GM19468 (cell line): ENCODE results near the gene C6orf132.

Experiments
- ATAC-seq: cut with Tn5 transposase; IDR thresholded peaks from one replicate; pipeline ENCODE4 v1.9.1; 2021; ENCODE audit warnings: mild to moderate bottlenecking, moderate library complexity, moderate number of reproducible peaks; ENCODE audit not compliant: unreplicated experiment; ENCODE audit errors: extremely low read depth

Gene C6orf132

DNA sequence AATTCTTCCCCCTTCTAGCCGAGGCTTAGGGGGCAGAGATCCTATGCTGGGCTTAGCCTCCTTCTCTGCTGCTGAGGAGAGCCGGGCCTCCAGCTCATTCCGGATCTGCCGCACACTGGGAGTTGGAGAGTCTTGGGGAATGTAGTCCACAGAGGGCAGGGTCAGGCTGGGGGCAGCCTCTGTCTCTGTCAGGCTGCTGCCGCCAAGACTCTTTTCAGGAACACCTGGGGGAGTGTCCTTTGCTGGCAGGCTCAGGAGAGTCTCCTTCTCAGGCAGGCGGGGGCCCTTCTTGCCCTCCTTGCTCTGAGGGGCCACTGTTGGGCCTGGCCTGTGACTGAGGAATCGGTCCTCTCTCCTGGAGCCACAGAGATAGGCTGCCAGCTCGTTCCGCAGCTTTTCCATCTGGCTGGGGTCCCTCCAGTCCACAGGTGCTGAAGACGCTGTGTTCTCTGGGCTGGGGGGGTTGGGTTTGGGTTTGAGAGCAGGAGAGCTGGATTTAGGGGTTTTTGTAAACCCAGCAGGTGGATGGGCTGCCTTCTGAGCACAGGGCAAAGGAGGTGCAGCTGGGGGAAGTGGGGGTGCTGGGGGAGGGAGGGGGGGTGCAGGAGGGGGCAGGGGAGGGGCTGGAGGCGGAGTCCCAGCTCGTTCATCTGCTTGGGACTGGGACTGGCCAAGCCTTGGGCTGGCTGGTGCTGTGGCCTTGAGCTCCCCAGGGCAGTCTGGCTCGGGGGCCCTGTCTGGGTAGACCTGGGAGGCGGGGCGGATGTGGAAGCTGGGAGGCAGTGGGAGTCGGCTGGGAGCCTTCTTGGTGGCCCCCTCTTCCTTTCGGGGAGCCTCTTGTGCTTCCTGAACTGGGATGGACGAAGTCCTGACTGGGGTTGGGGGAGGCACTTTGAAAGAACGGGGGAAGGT lies 36.1 kb downstream of the C6orf132 start:
- ATAC-seq = no peak

DNA sequence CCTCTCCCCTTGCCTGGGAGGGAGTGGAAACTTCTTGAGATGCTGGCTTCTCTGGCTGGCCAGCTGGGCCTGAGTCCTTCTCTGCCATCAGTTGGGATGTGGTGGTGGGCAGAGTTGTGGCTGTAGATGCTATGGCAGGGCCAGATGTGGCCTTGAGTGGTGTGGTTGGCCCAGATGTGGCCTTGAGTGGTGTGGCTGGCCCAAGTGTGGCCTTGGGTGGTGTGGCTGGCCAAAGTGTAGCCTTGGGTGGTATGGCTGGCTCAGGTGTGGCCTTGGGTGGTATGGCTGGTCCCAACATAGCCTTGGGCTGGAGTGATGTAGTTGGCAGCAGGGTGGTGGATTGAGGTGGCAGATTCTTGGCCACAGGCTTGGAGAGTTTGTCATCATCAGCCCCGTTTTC lies 36.7 kb downstream of the C6orf132 start:
- ATAC-seq = no peak

DNA sequence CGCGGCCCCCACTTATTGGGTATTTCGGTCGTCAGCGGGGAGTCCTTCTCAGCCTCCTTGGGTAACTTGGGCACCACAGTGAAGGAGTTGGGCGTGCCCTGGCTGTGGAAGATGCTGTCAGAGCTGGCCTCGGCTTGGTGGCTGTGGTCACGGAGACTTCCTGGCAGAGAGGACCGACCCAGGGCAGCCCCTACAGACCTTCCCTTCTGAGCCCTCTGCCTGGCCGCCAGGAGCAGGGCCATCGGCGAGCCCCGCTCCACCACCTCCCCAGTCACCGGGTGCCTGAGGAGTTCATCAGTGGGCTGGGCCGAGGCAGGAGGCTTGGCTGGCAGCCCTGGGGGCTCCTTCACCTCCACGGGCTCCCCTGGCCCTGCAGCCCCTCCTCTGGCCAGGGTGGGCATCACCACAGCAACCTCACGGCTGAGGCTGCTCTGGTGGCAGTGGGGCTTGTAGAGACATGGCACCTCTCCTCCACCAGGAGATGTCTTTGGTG lies 37.2 kb downstream of the C6orf132 start:
- ATAC-seq = no peak

DNA sequence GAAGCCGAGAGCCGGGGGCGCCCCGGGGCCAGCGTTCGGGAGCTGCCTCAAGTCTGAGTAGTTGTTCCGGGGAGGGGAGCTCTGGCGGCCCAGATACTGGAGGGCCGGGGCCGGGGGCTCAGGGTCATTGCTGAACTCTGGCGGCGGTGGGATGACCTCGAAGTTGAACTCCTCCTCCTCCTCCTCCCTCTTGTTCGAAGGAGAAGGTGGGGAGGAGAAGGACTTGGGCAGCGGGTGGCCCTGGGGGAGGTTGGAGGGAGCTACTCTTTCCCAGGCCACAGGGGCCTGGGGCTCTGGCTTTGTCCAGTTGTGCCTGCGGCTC lies 37.7 kb downstream of the C6orf132 start:
- ATAC-seq = no peak

DNA sequence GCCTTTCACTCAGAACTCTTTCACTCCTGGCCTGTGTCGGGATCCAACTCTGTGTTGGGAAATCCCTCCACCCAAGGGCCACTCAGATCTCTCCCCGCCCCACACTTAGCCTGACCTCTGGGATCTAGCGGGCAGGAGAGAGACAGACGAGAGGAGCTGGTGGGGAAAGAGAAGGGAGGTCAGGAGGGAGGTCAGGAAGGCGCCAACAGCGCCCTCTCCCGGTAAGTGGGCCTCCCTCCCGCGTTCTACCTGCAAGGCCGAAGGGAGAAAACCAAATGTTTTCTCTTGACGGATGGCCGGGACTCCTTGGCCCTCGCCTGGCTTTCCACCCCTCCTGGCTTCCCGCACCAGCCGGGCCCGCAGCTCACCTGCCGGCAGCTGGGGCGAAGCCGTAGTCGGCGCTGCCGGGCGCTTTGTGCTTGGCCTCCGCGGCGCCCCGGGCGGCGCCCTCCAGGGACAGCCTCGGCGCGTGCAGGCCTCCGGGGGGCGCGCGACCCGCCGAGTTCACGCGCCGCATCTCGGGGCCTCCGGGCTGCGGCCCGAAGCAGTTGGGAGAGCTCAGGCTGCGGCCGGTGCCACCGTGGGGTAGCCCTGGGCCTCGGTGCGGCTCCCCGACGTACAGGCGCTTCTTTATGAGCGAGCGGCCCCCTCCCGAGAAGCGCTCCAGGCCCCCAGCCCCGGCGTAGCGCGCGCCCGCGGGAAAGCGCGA lies 38.2 kb downstream of the C6orf132 start:
- ATAC-seq = peak; percentile 18

DNA sequence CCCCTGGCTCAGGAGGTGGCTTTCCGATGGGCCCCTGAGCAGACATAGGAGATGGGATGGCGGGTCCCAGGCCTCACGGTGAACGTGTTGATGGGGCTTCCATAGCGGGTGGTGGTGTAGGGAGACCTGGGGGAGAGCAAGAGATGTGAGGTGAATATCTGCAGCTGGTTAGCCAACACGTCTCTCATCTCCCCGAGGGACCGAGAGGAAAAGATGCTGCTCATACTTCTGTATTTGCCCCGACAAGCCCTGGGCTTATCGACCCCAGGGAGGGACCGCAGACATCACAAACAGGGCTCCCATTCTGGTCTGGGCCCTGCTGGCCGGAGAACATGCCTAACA lies 38.7 kb downstream of the C6orf132 start:
- ATAC-seq = no peak

DNA sequence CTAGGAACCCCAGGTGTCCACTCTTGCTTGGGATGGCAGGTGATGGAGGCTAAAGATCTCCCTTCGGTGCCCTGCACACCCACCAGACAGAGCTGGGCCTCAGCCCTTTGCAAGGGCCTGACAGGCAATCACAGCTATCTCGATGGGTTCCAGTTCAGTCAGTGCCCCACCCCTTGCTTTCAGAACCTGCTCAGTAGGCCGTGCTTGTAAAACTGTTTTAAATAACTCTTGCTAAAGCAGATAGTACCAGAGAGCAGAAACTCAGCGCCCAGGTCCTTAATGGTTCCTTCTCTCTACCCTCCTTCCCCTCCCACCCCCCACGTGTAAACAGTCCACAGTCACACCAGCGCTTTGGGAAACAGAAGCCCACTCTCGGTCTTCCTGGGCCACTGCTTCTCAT lies 39.2 kb downstream of the C6orf132 start:
- no peak for ATAC-seq

DNA sequence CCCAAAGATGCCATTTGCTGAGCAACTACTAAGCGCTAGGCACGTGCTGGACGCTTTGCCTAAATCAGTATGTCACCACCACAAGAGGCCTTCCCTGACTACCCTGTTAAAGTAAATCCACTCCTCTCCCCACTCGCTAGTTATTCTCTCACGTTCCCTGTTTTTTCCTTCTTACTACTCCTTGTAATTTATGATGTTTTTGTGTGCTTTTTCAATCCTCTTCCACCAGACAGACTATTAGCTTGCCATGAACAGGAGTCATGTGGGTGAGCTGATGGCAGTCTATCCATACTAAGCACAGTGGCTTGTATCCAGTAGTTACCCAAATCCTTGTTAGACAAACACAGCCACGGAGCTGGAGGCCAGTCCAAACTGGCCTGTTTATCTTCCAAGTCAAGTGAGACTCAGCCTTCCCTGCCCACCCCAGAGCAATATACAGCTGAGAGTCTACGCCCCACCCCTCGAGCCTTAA lies 41.2 kb downstream of the C6orf132 start:
- no peak for ATAC-seq

DNA sequence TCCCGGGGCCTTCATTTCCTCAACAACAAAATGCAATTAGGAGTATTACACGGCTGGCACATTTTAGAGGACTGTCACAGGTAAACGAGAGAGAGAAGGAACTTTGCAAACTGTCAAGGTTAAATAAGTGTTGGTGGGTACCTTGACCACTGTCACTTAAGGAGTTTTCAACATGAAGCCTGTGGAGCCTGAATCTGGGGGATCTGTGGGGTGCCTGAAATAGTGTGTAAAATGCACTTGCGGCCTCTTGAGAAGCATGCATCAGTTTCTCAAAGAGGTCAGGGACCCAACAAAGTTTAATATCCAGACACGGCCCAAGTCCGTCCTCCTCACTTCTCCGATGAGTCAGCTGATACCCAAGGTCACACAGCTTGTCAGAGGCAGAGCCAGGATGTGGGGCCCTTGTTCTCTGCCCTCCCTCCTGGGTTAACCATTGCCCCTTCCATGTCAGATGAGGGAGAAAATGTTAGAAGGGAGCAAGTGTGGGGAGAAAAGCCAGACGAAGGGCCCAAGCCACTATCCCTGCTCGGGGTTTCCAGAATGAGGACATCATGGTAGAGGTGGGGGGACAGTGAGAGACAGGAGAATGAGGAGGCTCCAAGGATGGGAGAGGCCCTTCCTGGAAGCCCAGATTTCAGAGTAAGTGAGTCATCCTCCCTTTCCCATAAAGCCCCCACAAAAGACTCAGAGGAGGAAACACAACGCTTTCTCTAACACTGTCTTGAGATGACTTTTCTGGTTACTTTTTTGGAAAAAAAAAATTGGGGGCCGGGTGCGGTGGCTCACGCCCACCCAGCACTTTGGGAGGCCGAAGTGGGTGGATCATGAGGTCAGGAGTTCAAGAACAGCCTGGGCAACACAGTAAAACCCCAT lies 42.2 kb downstream of the C6orf132 start:
- no peak for ATAC-seq

DNA sequence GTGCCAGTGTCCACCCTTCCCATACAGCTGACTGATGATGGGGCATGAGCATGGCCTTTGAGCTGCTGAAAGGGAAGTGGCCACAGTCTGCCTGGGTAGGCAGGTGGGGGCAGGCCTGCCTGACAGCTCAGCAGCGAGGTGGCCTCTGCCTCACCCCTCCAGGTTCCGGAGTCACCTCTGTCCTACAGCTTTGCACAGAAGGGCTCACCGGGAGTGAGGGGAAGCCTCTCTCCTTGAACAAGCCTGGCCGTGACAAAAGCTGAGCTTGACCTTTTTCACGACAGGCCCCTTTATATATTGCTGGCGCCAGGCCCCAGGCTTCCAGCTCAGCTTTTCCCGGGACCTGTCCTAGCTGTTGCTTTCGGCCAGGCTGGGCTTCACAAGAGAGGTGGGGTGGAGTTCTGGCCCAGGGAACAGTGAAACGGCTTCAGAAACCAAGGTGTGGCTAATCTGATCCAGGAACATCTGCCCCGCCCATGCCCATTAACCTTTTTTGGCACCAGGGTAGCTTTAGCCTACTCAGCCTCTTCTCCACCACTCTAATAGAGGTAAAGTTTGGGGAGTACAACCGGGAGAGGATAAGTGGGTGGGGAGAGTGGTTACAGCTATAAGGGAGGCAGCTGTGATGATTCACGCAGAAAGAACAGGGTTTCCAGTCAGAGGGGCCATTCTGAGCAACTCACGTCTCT lies 42.9 kb downstream of the C6orf132 start:
- no peak for ATAC-seq

DNA sequence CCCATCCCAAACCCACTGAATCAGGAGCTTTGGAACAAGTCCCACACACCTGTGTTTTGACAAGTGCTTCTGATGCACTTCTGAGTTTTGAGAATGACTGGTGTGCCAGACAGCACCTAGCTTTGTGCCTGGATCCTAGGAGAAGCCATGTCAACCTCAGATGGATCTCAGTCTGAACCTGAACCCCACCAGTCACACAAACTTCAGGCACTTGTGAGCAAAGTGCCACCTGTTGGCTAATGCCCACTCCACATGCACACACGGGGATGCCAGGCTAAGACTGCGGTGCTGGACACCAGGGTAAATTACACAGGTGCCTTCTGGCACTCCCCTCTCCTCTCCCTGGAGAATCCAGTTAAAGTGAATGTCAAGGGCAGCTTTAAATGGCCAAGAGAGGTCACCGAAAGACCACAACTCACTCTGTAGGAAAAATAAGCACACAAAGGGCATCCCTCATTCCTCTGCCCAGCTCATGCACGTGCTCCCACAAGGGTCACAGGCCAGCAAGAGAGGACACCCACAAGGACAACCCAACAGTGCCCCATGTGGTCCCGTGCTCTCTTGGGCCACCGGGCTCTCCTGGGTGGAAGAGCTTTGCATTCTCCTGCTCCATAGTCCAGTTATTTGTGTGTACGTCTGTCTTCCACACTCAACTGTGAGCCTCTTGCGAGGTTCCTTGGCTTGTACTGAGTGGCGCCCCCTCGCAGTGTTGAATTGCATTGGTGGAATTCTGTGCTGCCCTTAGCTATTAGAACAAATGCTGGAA lies 46.5 kb downstream of the C6orf132 start:
- no peak for ATAC-seq

DNA sequence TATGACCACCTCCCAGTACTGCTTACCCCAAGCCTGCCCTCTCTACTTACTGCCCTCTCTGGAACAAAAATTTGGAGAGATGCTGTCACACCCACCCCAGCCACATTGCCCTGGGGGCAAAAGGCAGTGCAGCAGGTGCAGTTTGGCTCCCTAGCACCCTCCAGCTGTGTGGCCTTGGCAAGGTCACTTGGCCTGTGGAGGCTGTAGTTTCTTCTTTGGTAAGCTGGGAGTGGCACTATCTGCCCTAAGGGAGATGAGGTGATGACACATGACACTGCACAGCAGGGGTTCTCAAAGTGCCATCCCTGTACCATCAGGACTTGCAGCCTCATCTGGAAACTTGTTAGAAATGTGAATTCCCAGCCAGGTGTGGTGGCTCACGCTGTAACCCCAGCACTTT lies 47.3 kb downstream of the C6orf132 start:
- no peak for ATAC-seq

DNA sequence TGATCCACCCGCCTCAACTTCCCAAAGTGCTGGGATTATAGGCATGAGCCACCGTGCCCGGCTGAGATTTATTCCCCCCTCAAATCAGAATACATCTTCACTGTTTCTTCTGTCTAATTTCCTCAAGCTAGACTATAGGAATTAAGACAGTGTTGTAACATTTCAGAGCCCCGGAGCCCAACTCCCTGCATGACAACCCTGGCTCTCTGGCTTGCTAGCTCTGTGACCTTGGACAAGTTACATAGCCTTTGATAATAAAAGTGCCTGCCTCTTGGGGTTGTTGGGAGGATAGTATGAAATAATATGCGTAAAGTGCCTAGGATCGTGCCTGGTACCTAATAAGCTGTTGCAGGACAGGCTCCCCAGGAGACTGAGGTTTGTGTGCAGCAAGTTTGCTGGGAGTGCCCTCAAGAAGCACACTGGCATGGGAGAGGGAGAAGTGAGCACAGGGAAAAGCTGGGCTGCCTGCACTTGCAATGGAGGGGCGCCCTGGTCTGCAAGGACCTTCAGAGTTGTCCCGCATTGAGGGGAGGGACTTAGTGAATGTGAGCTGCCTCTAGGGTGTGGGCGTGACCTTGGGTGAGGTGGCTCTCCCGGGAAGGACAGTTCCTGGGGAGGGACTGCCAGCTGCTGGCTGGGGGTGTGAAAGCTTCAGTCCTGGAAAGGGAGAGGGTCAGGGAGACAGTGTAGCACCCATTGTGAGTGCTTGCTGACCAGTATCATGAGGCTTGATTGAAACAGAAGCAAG lies 48.7 kb downstream of the C6orf132 start:
- ATAC-seq = no peak

DNA sequence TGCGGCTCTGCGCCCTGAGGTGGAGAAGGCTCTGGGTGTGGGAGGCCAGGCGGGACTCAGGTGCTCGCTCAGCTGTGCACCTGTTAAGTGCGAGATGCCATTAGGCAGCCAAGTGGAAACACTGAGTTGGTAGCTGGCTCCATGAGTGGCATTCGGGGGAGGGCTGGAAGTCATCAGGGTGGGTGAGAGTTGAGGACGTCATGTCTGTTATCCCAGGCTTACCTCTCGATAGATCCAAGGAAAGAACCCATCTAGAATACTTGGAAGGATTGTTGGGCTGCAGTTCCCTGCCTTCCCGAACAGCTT lies 50.7 kb downstream of the C6orf132 start:
- ATAC-seq = no peak

DNA sequence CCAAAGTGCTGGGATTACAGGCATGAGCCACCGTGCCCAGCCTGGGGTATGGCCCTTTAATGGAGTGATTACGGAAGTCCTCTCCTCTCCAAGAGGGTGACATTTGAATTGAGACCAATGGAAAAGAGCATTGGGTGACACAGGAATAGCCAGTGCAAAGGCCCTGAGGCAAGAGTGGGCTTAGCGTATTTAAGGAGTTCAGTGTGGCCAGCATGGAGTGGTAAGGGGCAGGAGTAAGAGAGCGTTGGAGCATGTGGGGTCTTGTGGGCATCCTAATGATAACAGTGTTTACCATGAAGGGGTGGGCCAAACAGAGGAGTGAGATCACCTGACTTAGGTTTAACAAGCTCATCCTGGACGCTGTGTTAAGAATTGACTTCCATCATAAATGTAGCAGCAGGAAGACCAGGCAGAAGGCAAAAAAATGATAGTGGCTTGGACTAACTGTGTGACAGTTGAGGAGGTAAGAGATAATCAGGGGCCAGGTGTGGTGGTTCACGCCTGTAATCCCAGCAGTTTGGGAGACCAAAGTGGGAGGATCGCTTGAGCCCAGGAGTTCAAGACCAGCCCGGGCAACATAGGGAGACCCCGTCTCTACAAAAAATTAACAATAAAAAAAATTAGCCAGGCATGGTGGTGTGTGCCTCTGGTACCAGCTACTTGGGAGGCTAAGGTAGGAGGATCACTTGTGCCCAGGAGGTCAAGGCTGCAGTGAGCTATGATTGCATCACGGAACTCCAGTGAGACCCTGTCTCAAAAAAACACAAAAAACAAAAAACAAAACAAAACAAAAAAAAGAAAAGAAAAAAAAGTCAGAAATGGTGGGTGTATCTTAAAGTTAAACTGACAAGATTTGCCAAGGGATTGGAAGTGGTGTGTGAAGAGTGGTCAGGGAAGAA lies 51.4 kb downstream of the C6orf132 start:
- ATAC-seq = no peak

DNA sequence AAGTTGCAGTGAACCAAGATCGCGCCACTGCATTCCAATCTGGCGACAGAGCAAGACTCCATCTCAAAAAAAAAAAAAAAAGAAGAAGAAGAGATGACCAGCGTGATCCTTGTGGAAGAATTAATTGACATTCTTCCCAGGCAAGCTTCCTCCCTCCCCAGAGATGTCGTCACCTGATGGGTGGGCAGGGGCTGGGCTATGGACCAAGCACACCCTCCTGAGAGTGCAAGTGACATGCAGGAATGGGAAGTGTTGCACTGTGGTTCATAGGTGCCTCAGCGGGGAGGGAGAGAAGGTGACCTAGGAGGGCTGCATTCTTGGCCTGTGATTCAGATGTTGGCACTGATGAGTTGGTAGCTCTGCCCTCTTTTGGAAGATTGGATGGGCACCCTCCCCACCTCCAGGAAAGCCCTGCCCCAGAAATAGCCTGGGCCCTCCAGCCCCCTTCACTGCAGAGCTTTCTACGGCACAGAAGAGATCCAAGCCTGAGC lies 54.3 kb downstream of the C6orf132 start:
- ATAC-seq = no peak
